IPS-18a (cell line): ENCODE data around the gene B3GALT6.

ENCODE experiments used
- H3K27ac ChIP-seq: one replicate; pipeline ENCODE4 v1.5.1; 2013; ENCODE audit warnings: low read length
- H3K27me3 ChIP-seq: one replicate; pipeline ENCODE4 v1.6.1; 2013; ENCODE audit warnings: mild to moderate bottlenecking, low read length; ENCODE audit not compliant: control insufficient read depth, insufficient read depth
- H3K36me3 ChIP-seq: one replicate; pipeline ENCODE4 v1.6.1; 2013; ENCODE audit warnings: low read depth, low read length; ENCODE audit not compliant: control insufficient read depth
- H3K4me1 ChIP-seq: one replicate; pipeline ENCODE4 v1.6.1; 2013; ENCODE audit warnings: low read depth, low read length; ENCODE audit not compliant: control insufficient read depth
- H3K4me3 ChIP-seq: one replicate; pipeline ENCODE4 v1.5.1; 2013; ENCODE audit warnings: low read length
- H3K9ac ChIP-seq: one replicate; pipeline ENCODE4 v1.6.1; 2013; ENCODE audit warnings: mild to moderate bottlenecking, low read length, moderate library complexity
- H3K9me3 ChIP-seq: one replicate; pipeline ENCODE4 v1.6.1; 2013; ENCODE audit warnings: low read depth, low read length; ENCODE audit not compliant: control insufficient read depth

B3GALT6 gene

GRCh38 chr1:1222575-1223225, 9.3 kb upstream of the B3GALT6 start:
- no peak overlapping the region for H3K4me3 ChIP-seq
- H3K9me3 ChIP-seq, result no peaks in the 10 kb centered on the region
- H3K27me3 ChIP-seq, result no peaks in the 10 kb centered on the region
- H3K27ac ChIP-seq, result no peak overlapping the region
- H3K4me1 ChIP-seq, result no peaks in the 10 kb centered on the region
- H3K9ac ChIP-seq, result no peak overlapping the region
- peaks cover 10% of the 10 kb centered on the region for H3K36me3 ChIP-seq

- H3K27ac ChIP-seq, result no peak overlapping the region
- no peaks in the 10 kb centered on the region for H3K9me3 ChIP-seq
- no peak overlapping the region for H3K4me3 ChIP-seq
- no peak overlapping the region for H3K9ac ChIP-seq
- no peaks in the 10 kb centered on the region for H3K4me1 ChIP-seq
- H3K27me3 ChIP-seq, result no peaks in the 10 kb centered on the region
- peaks cover 16% of the 10 kb centered on the region for H3K36me3 ChIP-seq
Observed at GRCh38 chr1:1223321-1223720, 8.7 kb upstream of the B3GALT6 start.

DNA sequence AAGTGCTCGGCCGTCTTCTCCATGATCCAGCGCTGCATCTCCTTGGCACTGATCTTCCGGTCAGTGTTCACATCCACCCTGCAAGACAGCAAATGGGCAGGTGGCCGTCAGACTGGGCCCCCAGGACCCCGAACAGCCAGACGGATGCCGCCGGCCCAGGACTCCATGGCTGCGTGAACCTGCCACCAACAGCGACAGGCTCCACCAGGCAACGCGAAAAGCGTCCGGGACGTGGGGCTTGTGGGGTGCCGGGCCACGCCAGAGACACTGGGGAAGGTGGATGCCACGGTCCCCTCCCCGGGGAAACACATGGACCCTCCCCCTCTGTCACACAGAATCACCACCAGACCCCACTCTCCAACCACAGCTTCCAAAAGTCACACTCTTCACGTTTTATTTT, 8.1 kb upstream of the B3GALT6 start:
- peaks cover 21% of the 10 kb centered on the region for H3K36me3 ChIP-seq
- H3K27ac ChIP-seq, result no peak overlapping the region
- H3K4me3 ChIP-seq, result no peak overlapping the region
- no peaks in the 10 kb centered on the region for H3K27me3 ChIP-seq
- no peak overlapping the region for H3K9ac ChIP-seq
- no peaks in the 10 kb centered on the region for H3K4me1 ChIP-seq
- no peaks in the 10 kb centered on the region for H3K9me3 ChIP-seq

DNA sequence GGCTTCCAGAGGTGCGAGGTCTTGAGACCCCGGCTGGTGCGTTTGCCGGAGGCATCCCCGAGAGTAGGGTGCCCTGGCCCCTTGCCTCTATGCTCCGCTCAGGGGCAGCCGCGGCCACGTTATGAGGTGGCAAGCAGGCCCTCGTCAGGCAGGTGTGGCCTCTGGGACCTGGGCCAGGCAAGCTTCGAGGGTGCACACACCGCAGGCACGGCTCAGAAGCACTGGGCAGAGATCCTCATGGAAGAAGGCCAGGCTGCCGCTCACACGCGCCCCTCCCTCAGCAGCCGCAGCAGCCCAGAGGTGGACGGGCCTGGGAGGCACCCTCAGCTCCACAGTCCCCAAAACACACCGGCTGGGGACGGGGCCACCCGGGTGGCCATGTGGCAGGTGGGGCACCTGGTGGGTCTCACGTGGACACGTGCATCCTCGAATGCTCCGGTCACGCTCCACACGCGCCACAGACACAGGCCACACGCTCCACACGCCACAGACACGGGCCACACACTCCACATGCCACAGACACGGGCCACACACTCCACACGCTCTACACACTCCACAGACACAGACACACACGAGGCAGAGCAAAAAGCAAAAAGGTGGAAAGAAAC, 6.7 kb upstream of the B3GALT6 start:
- H3K9ac ChIP-seq, result no peak overlapping the region
- no peak overlapping the region for H3K27ac ChIP-seq
- no peaks in the 10 kb centered on the region for H3K27me3 ChIP-seq
- peaks cover 22% of the 10 kb centered on the region for H3K36me3 ChIP-seq
- no peak overlapping the region for H3K4me3 ChIP-seq
- H3K9me3 ChIP-seq, result no peaks in the 10 kb centered on the region
- H3K4me1 ChIP-seq, result no peaks in the 10 kb centered on the region

DNA sequence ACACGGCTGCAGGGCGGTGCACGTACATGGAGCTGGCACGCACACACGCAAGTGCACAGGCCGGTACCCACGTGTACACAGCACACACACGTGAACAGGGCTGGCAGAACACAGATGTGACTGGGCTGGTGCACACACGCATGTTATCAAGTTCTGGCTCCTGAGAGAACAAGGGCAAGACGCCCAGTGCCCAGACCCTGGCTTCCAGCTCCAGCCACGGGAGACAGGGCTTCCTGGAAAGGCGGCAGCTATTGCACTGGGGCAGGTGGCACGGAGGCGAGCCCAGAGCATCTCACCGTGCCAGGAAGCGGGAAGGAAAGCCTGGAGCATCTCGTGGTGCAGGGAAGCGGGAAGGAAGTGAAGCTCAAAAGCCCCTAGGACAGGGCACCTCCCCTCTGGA, 6.1 kb upstream of the B3GALT6 start:
- Histone ChIP-seq H3K4me1 (peaks cover 3% of the 10 kb centered on the region), H3K27ac (no peak overlapping the region), H3K4me3 (no peak overlapping the region), H3K27me3 (no peaks in the 10 kb centered on the region), H3K36me3 (peaks cover 22% of the 10 kb centered on the region), H3K9ac (no peak overlapping the region), H3K9me3 (no peaks in the 10 kb centered on the region)

DNA sequence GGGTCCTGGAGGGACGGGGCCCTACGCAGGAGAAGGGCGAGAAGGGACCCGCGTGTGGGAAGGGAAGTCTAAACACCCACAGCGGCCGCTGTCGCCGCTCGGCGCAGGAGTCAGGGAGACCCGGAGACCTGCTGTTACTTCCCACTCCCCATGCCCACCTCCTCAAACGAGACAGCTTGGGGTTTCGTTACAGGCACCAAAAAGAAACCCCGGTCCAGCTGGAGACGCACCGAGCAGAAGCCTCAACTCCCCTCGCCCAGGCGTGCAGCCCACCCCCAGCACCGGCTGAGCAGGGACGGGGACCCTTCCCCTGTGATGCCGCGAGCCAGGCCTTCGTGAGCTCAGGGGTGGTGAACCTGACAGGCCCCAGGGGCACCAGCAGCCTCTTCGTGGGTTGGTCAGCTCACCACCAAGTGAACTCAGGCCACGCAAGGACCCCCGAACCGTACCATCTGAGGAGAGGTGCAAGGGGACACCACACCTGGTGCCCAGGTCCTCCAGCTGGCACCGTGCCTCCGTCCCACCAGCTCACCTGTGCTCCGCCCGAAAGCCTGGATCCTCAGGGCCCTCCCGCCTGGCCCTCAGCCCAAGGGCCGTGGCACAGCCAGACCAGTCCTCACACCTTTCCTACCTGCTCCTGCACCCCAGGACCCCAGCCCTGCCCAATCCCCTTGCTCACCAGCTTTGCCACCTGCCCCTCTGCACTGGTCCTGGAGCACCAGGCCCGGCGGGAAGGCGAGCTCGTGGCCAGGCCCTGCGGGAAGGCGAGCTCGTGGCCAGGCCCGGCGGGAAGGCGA, 5.3 kb upstream of the B3GALT6 start:
- Histone ChIP-seq H3K27ac (no peak overlapping the region), H3K4me3 (no peak overlapping the region), H3K9ac (no peak overlapping the region), H3K36me3 (peaks cover 22% of the 10 kb centered on the region), H3K27me3 (no peaks in the 10 kb centered on the region), H3K9me3 (no peaks in the 10 kb centered on the region), H3K4me1 (peaks cover 4% of the 10 kb centered on the region)

DNA sequence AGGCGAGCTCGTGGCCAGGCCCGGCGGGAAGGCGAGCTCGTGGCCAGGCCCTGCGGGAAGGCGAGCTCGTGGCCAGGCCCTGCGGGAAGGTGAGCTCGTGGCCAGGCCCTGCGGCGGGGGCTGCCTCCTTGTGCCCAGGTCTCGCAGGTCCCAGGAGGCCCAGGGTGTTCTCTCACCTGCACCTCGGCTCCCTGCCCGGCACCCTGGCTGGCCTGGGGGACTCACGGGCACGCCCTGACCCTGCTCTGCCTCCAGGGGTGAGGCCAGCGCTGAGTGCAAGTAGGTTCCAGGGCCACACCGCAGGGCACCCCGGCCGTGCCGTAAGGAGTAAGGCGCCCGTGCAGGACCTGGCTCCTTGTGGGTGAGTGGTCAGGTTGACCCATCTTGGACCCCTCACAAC, 4.7 kb upstream of the B3GALT6 start:
- Histone ChIP-seq H3K27ac (no peak overlapping the region), H3K4me1 (peaks cover 4% of the 10 kb centered on the region), H3K36me3 (peaks cover 22% of the 10 kb centered on the region), H3K9me3 (no peaks in the 10 kb centered on the region), H3K9ac (no peak overlapping the region), H3K27me3 (no peaks in the 10 kb centered on the region), H3K4me3 (no peak overlapping the region)

- no peak overlapping the region for H3K9ac ChIP-seq
- no peaks in the 10 kb centered on the region for H3K9me3 ChIP-seq
- H3K27me3 ChIP-seq, result no peaks in the 10 kb centered on the region
- H3K27ac ChIP-seq, result no peak overlapping the region
- no peak overlapping the region for H3K4me3 ChIP-seq
- peaks cover 4% of the 10 kb centered on the region for H3K4me1 ChIP-seq
- H3K36me3 ChIP-seq, result peaks cover 15% of the 10 kb centered on the region
Observed at GRCh38 chr1:1228187-1228586, 3.9 kb upstream of the B3GALT6 start.

DNA sequence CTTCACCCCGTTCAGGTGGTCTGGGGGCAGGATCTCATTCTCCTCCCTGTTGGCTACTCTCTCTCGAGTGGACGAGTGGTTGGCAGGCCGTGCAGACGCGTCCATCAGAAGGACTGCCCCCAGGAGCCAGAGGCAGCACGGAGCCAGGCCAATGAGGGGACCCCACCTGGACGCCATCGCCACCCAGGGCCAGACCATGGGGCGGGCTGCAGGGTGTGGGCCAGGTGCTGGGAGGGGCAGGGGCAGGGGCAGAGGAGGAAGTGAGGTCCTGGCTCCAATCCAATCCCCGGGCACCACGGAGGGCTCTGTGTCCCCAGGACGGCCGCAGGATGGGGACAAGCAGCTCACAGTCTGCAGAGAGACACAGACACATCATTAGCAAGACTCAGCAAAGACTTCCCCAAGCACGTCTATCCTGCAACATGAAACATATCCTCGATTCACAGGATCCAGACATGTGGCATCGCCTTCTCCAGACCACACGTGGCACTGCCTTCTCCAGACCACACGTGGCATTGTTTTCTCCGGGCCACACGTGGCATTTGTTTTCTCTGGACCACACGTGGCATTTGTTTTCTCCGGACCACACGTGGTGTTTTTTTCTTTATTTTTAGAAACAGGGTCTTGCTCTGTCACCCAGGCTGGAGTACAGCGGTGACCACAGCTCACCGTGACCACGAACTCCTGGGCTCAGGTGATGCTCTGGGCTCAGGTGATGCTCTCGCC, 3.3 kb upstream of the B3GALT6 start:
- Histone ChIP-seq H3K4me3 (no peak overlapping the region), H3K27ac (no peak overlapping the region), H3K4me1 (peaks cover 4% of the 10 kb centered on the region), H3K9ac (no peak overlapping the region), H3K27me3 (no peaks in the 10 kb centered on the region), H3K9me3 (no peaks in the 10 kb centered on the region), H3K36me3 (peaks cover 15% of the 10 kb centered on the region)

- Histone ChIP-seq H3K9me3 (no peaks in the 10 kb centered on the region), H3K27me3 (no peaks in the 10 kb centered on the region), H3K4me1 (peaks cover 4% of the 10 kb centered on the region), H3K36me3 (peaks cover 15% of the 10 kb centered on the region), H3K27ac (no peak overlapping the region), H3K9ac (no peak overlapping the region), H3K4me3 (no peak overlapping the region)
Observed at GRCh38 chr1:1229770-1230169, 2.3 kb upstream of the B3GALT6 start.

- Histone ChIP-seq H3K36me3 (peaks cover 15% of the 10 kb centered on the region), H3K4me3 (peak overlapping the region; percentile 65), H3K9ac (peak overlapping the region; percentile 69), H3K27ac (no peak overlapping the region), H3K9me3 (no peaks in the 10 kb centered on the region), H3K4me1 (peaks cover 4% of the 10 kb centered on the region), H3K27me3 (no peaks in the 10 kb centered on the region)
Observed at GRCh38 chr1:1230656-1231399, 1.2 kb upstream of the B3GALT6 start.
